ENCODE measurements around the gene ABLIM2.

Gene ABLIM2

GRCh38 chr4:8192748-8193738 is 34.4 kb upstream of the ABLIM2 start:
- no peak for DNase-seq

GRCh38 chr4:8191136-8191747 is 32.6 kb upstream of the ABLIM2 start:
- no peak for DNase-seq

- no peak for DNase-seq
Observed at GRCh38 chr4:8189551-8190466, 31.2 kb upstream of the ABLIM2 start.

GRCh38 chr4:8188743-8189550 is 30.3 kb upstream of the ABLIM2 start:
- no peak for DNase-seq

- DNase-seq: no peak
Observed at GRCh38 chr4:8188085-8188484, 29.5 kb upstream of the ABLIM2 start.

- DNase-seq: no peak
Observed at GRCh38 chr4:8185930-8186329, 27.3 kb upstream of the ABLIM2 start.

- no peak for DNase-seq
Observed at GRCh38 chr4:8185295-8185694, 26.7 kb upstream of the ABLIM2 start.

GRCh38 chr4:8184061-8184460 is 25.4 kb upstream of the ABLIM2 start:
- no peak for DNase-seq

GRCh38 chr4:8182858-8183725 is 24.5 kb upstream of the ABLIM2 start:
- no peak for DNase-seq

- DNase-seq: no peak
Observed at GRCh38 chr4:8182294-8182693, 23.7 kb upstream of the ABLIM2 start.

- DNase-seq: no peak
Observed at GRCh38 chr4:8181844-8182243, 23.2 kb upstream of the ABLIM2 start.

- DNase-seq: no peak
Observed at GRCh38 chr4:8181119-8181518, 22.5 kb upstream of the ABLIM2 start.

GRCh38 chr4:8180310-8181093 is 21.9 kb upstream of the ABLIM2 start:
- DNase-seq: no peak

GRCh38 chr4:8179771-8180170 is 21.2 kb upstream of the ABLIM2 start:
- no peak for DNase-seq

- DNase-seq: no peak
Observed at GRCh38 chr4:8179074-8179473, 20.5 kb upstream of the ABLIM2 start.

GRCh38 chr4:8177956-8178355 is 19.3 kb upstream of the ABLIM2 start:
- DNase-seq: no peak

- no peak for DNase-seq
Observed at GRCh38 chr4:8177552-8177951, 18.9 kb upstream of the ABLIM2 start.

GRCh38 chr4:8176547-8177399 is 18.2 kb upstream of the ABLIM2 start:
- no peak for DNase-seq

- DNase-seq: no peak
Observed at GRCh38 chr4:8175686-8176085, 17.1 kb upstream of the ABLIM2 start.

Data from cortex of kidney (tissue), 1 donor.